Measurements from ENCODE around the gene SCN8A. TPM values are rescaled to one million over a fixed set of nuclear protein-coding genes. Genes with fewer than 3 reads are reported as not detected.

The SCN8A gene
- total and polyA plus RNA-seq, 2 experiments from 2014 or later, result 1.1 to 2.6 TPM

DNA sequence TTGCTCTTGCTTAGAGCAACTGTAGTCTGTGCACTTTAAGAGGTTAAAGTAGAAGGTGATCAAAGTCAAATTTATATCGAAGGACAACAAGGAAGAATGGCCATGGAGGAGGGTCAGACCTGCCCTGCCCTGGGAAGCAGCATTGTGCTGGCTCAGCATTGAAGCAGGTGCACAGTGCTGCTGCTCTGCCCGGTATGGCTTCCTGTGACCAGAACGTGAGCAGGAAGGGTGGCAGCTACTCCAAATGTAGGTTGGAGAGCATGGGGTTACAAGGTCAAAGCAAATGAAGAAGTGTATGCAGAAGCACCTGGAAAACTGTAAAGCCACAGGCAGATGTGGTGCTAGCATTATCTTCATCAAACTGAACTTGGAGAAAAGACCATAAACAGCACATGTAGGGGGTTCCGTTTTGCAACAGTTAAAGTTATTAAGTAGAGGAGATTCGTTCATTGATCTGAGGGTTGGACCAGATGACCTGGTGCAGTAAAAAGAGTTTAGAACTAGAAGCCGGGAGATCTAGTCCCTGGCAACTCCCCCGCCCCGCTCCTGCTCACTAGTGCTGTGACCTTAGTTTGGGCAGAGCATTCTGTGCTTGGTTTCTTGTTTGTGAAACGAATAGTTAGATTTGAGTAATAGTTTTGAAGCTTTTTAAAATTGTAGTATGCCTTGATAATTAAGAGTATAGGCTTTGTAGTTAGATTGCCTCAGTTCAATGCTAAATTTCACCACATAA is 84.2 kb downstream of the SCN8A start:
- Histone ChIP-seq H3K36me3 (replicated peaks; ENCODE audit: insufficient read depth, low read depth) (no peaks in the 10 kb centered on the region), H2AFZ (no peak overlapping the region), H3K27ac (no peak overlapping the region), H3K4me2 (no peak overlapping the region), H4K20me1 (ENCODE audit: insufficient read depth, poor library complexity, severe bottlenecking) (no peaks in the 10 kb centered on the region), H3K27me3 (no peaks in the 10 kb centered on the region), H3K9me2 (replicated peaks; ENCODE audit: insufficient read depth) (no peaks in the 10 kb centered on the region), H3K79me2 (no peaks in the 10 kb centered on the region), H3K4me1 (ENCODE audit: insufficient read depth) (no peaks in the 10 kb centered on the region), H3K9me3 (ENCODE audit: low read depth) (no peaks in the 10 kb centered on the region), H3K4me3 (no peak overlapping the region)
- DNase-seq (ENCODE audit: low spot score), result no peak
- WGBS (ENCODE audit: low lambda C conversion rate, missing lambda C conversion rate), result 75% methylated on average over 9 of the region's 9 CpGs
- TF ChIP-seq EZH2phosphoT487 (IDR thresholded peaks at IDR 0.05; ENCODE audit: low read depth, severe bottlenecking, unreplicated experiment) (no peak), EZH2 (IDR thresholded peaks at IDR 0.05; ENCODE audit: borderline replicate concordance) (no peak)
- TF ChIP-seq, protein P1, sequence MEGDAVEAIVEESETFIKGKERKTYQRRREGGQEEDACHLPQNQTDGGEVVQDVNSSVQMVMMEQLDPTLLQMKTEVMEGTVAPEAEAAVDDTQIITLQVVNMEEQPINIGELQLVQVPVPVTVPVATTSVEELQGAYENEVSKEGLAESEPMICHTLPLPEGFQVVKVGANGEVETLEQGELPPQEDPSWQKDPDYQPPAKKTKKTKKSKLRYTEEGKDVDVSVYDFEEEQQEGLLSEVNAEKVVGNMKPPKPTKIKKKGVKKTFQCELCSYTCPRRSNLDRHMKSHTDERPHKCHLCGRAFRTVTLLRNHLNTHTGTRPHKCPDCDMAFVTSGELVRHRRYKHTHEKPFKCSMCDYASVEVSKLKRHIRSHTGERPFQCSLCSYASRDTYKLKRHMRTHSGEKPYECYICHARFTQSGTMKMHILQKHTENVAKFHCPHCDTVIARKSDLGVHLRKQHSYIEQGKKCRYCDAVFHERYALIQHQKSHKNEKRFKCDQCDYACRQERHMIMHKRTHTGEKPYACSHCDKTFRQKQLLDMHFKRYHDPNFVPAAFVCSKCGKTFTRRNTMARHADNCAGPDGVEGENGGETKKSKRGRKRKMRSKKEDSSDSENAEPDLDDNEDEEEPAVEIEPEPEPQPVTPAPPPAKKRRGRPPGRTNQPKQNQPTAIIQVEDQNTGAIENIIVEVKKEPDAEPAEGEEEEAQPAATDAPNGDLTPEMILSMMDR (IDR thresholded peaks at IDR 0.05; ENCODE audit: poor library complexity), result no peak

DNA sequence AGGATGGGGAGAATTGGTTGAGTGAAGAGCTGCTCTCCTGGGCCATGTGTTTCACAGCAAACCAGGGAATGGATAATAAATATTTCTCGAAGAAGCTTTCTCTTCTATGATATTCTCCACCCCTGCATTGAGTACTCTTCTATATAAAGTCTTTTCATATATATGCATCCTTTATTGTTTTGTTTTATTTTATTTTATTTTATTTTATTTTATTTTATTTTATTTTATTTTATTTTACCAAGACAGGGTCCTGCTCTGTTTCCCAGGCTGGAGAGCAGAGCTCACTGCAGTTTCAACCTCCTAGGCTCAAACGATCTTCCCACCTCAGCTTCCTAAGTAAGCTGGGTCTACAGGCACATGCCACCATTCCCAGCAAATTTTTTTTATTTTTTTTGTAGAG is 85.8 kb downstream of the SCN8A start:
- no peaks in the 10 kb centered on the region for H3K9me3 ChIP-seq (ENCODE audit: low read depth)
- no peaks in the 10 kb centered on the region for H3K4me1 ChIP-seq (ENCODE audit: insufficient read depth)
- H3K9me2 ChIP-seq (replicated peaks; ENCODE audit: insufficient read depth), result no peaks in the 10 kb centered on the region
- no peak for TF ChIP-seq EZH2 (IDR thresholded peaks at IDR 0.05; ENCODE audit: borderline replicate concordance)
- TF ChIP-seq, protein P1 (IDR thresholded peaks at IDR 0.05; ENCODE audit: poor library complexity), result no peak
- TF ChIP-seq EZH2phosphoT487 (IDR thresholded peaks at IDR 0.05; ENCODE audit: low read depth, severe bottlenecking, unreplicated experiment), result no peak
- H3K36me3 ChIP-seq (replicated peaks; ENCODE audit: insufficient read depth, low read depth), result no peaks in the 10 kb centered on the region
- H2AFZ ChIP-seq, result no peak overlapping the region
- H3K79me2 ChIP-seq, result no peaks in the 10 kb centered on the region
- H4K20me1 ChIP-seq (ENCODE audit: insufficient read depth, poor library complexity, severe bottlenecking), result no peaks in the 10 kb centered on the region
- WGBS (ENCODE audit: low lambda C conversion rate, missing lambda C conversion rate), result 86% methylated on average over 2 of the region's 2 CpGs
- H3K4me3 ChIP-seq, result no peak overlapping the region
- no peak for DNase-seq (ENCODE audit: low spot score)
- no peak overlapping the region for H3K4me2 ChIP-seq
- no peak overlapping the region for H3K27ac ChIP-seq
- no peaks in the 10 kb centered on the region for H3K27me3 ChIP-seq

DNA sequence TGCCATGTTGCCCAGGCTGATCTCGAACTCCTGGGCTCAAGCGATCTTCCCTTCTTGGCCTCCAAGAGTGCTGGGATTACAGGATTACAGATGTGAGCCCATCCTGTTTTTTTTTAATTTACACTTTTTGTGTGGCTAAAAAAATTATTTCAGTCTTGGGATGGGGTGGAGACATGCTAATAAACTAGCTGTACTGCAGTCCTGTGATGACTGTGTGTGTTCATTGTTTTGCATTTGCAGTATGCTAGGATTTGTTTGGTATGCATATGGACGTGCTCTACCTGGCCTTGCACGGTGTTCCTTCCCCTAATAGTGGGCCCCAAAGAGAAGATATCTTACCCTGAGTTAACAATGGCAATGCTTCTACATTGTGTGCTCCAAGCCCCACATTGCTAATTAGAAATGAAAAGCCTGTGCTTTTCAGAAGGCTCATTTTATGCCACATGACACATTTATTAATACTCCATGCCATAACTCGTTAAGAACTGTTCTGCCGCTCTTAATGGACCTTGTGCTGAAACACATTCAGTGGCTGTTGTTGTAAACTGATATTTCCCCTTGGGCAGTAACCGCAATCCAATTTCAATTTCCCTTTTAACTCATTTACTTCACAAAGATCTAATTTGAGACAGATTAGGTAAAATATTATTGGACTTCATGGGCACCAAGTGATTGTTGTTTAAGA is 86.4 kb downstream of the SCN8A start:
- TF ChIP-seq EZH2 (IDR thresholded peaks at IDR 0.05; ENCODE audit: borderline replicate concordance), result no peak
- Histone ChIP-seq H3K4me1 (ENCODE audit: insufficient read depth) (no peaks in the 10 kb centered on the region), H3K27ac (no peak overlapping the region), H3K4me3 (no peak overlapping the region), H2AFZ (no peak overlapping the region), H4K20me1 (ENCODE audit: insufficient read depth, poor library complexity, severe bottlenecking) (no peaks in the 10 kb centered on the region), H3K27me3 (no peaks in the 10 kb centered on the region), H3K9me2 (replicated peaks; ENCODE audit: insufficient read depth) (no peaks in the 10 kb centered on the region), H3K9me3 (ENCODE audit: low read depth) (no peaks in the 10 kb centered on the region), H3K4me2 (no peak overlapping the region), H3K36me3 (replicated peaks; ENCODE audit: insufficient read depth, low read depth) (no peaks in the 10 kb centered on the region), H3K79me2 (no peaks in the 10 kb centered on the region)
- no peak for DNase-seq (ENCODE audit: low spot score)
- WGBS (ENCODE audit: low lambda C conversion rate, missing lambda C conversion rate), result 82% methylated on average over 7 of the region's 7 CpGs

DNA sequence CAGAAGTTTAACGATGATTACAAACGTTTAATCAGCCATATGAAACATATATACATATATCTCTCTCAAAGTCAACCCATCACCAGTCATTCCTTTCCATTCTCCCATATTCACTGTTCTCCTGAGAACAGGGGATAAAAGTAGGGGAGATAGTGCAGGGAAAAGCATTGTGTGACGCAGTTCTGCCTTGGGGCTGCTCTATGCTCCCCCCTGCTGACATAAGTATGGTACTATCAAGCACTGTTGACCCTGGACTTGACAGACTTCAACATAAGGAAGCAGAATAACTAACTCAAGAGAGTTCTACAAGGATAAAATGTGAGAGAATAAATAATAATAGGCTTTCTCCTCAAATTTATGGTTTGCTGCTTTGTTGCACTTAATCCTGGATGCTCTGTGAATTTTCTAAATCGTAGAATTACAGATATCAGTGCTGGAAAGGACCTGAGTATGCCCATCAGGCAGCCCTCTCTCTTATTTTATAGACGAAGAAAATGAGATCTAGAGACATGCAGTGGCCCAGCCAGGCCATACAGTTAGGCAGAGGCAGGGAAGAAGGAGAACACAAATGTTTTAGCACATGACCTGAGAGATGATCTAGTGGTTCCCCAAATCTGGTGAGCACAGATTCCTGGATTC is 87.2 kb downstream of the SCN8A start:
- H2AFZ ChIP-seq, result no peak overlapping the region
- TF ChIP-seq, protein P1 (IDR thresholded peaks at IDR 0.05; ENCODE audit: poor library complexity), result peak; percentile 54
- no peak for TF ChIP-seq EZH2 (IDR thresholded peaks at IDR 0.05; ENCODE audit: borderline replicate concordance)
- H3K36me3 ChIP-seq (replicated peaks; ENCODE audit: insufficient read depth, low read depth), result no peaks in the 10 kb centered on the region
- peak; percentile 73 for DNase-seq (ENCODE audit: low spot score)
- H3K9me2 ChIP-seq (replicated peaks; ENCODE audit: insufficient read depth), result no peaks in the 10 kb centered on the region
- H3K79me2 ChIP-seq, result no peaks in the 10 kb centered on the region
- no peaks in the 10 kb centered on the region for H4K20me1 ChIP-seq (ENCODE audit: insufficient read depth, poor library complexity, severe bottlenecking)
- no peak overlapping the region for H3K4me2 ChIP-seq
- no peaks in the 10 kb centered on the region for H3K4me1 ChIP-seq (ENCODE audit: insufficient read depth)
- no peaks in the 10 kb centered on the region for H3K9me3 ChIP-seq (ENCODE audit: low read depth)
- no peaks in the 10 kb centered on the region for H3K27me3 ChIP-seq
- no peak overlapping the region for H3K27ac ChIP-seq
- no peak overlapping the region for H3K4me3 ChIP-seq
- WGBS (ENCODE audit: low lambda C conversion rate, missing lambda C conversion rate), result 55% methylated on average over 5 of the region's 5 CpGs
